A673 (cell line): ENCODE results near the gene DNAJB2. TPM values are rescaled to one million over a fixed set of nuclear protein-coding genes. Genes with fewer than 3 reads are reported as not detected.

Source experiments
- BruUV-seq: library from RNA; stranded (reverse); fragments of 400-500 nt; replicated peaks from 2 replicates; lab custom pipeline; 2021; lab: Mats Ljungman, UMichigan
- CTCF ChIA-PET: fragments of 300-600 bp; sonication (Branson Sonifier 250); formaldehyde crosslinking; loops from one replicate; lab custom pipeline; 2022; ENCODE audit warnings: antibody characterized with exemption; lab: Charles Lee
- POLR2A ChIA-PET: fragments of 300-600 bp; sonication (Branson Sonifier 250); formaldehyde crosslinking; loops from one replicate; lab custom pipeline; 2022; ENCODE audit warnings: antibody characterized with exemption; ENCODE audit not compliant: low non-redundant PET; lab: Charles Lee
- DNase-seq: peaks from one replicate; pipeline ENCODE4 v3.0.0-alpha.2; 2015; ENCODE audit warnings: low spot score
- H3K27ac ChIP-seq: fragments of 200-600 bp; sonication (generic); 2 replicates; pipeline ENCODE4 v1.5.1; 2016; ENCODE audit warnings: mixed run types, low read depth, mild to moderate bottlenecking, mixed read lengths, antibody characterized with exemption, low read length; ENCODE audit not compliant: poor library complexity, severe bottlenecking
- H3K27me3 ChIP-seq: fragments of 200-600 bp; sonication (generic); replicated peaks from 2 replicates; pipeline ENCODE4 v1.6.1; 2017; ENCODE audit warnings: mixed run types, low read depth, mild to moderate bottlenecking, mixed read lengths, antibody characterized with exemption, low read length; ENCODE audit not compliant: insufficient read depth, poor library complexity
- H3K36me3 ChIP-seq: fragments of 200-600 bp; sonication (generic); 2 replicates; pipeline ENCODE4 v1.6.1; 2016; ENCODE audit warnings: mixed run types, mild to moderate bottlenecking, mixed read lengths, antibody characterized with exemption, low read length; ENCODE audit not compliant: insufficient read depth, poor library complexity, severe bottlenecking
- H3K4me1 ChIP-seq: fragments of 200-600 bp; sonication (generic); 2 replicates; pipeline ENCODE4 v1.6.1; 2017; ENCODE audit warnings: mixed run types, mild to moderate bottlenecking, mixed read lengths, antibody characterized with exemption, low read length; ENCODE audit not compliant: insufficient read depth, poor library complexity, severe bottlenecking
- H3K4me3 ChIP-seq: fragments of 200-600 bp; sonication (generic); 2 replicates; pipeline ENCODE4 v1.5.1; 2016; ENCODE audit warnings: low read depth, mixed run types, mild to moderate bottlenecking, mixed read lengths, low read length; ENCODE audit not compliant: poor library complexity, severe bottlenecking
- H3K9me3 ChIP-seq: fragments of 200-600 bp; sonication (generic); 2 replicates; pipeline ENCODE4 v1.6.1; 2016; ENCODE audit warnings: mixed run types, low read depth, mild to moderate bottlenecking, mixed read lengths, antibody characterized with exemption, low read length; ENCODE audit not compliant: poor library complexity, severe bottlenecking
- EZH2 ChIP-seq: fragments of 200-600 bp; sonication (generic); IDR thresholded peaks from 2 replicates; pipeline ENCODE4 v1.6.1; 2017; ENCODE audit warnings: borderline replicate concordance, low read depth, mild to moderate bottlenecking, mixed read lengths, antibody characterized with exemption, low read length; ENCODE audit not compliant: poor library complexity, severe bottlenecking
- intact Hi-C: fragments of 100-400 bp; cut with micrococcal nuclease; formaldehyde crosslinking; loops from one replicate; pipeline ENCODE4 v1.10.0; 2022; ENCODE audit not compliant: unreplicated experiment
- total RNA-seq: library from RNA; stranded (reverse); gene quantifications from 2 replicates; pipeline ENCODE4 v1.2.3, GENCODE V29; 2021
- TF ChIP-seq, protein P1 (sequence below): fragments of 300-800, 200-600 bp; sonication (generic); conservative IDR thresholded peaks from 2 replicates; pipeline ENCODE4 v1.5.1; 2017; ENCODE audit warnings: low read depth, mild to moderate bottlenecking, antibody characterized with exemption, low read length, moderate library complexity, mixed read lengths

DNAJB2 gene
- total RNA-seq, 1 experiment from 2014 or later: 24.4 TPM

GRCh38 chr2:219299372-219299760 lies 20.2 kb downstream of the DNAJB2 start:
- no peak for TF ChIP-seq EZH2
- TF ChIP-seq, protein P1, sequence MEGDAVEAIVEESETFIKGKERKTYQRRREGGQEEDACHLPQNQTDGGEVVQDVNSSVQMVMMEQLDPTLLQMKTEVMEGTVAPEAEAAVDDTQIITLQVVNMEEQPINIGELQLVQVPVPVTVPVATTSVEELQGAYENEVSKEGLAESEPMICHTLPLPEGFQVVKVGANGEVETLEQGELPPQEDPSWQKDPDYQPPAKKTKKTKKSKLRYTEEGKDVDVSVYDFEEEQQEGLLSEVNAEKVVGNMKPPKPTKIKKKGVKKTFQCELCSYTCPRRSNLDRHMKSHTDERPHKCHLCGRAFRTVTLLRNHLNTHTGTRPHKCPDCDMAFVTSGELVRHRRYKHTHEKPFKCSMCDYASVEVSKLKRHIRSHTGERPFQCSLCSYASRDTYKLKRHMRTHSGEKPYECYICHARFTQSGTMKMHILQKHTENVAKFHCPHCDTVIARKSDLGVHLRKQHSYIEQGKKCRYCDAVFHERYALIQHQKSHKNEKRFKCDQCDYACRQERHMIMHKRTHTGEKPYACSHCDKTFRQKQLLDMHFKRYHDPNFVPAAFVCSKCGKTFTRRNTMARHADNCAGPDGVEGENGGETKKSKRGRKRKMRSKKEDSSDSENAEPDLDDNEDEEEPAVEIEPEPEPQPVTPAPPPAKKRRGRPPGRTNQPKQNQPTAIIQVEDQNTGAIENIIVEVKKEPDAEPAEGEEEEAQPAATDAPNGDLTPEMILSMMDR: no peak
- no TSS peak for BruUV-seq
- ChIA-PET POLR2A (no interaction called here), CTCF (no interaction called here)
- Histone ChIP-seq H3K27ac (no peak overlapping the region), H3K4me3 (no peak overlapping the region), H3K9me3 (no peaks in the 10 kb centered on the region), H3K36me3 (no peaks in the 10 kb centered on the region), H3K4me1 (no peaks in the 10 kb centered on the region), H3K27me3 (peaks cover 56% of the 10 kb centered on the region)
- intact Hi-C loops: loop anchor here (5.0 to 10.0 kb wide), 3 partner anchors 122 to 445 kb away; partner anchors contain the start of genes CNPPD1, RETREG2 and WNT6
- DNase-seq: no peak

GRCh38 chr2:219300022-219300421 lies 20.9 kb downstream of the DNAJB2 start:
- Histone ChIP-seq H3K36me3 (no peaks in the 10 kb centered on the region), H3K27ac (no peak overlapping the region), H3K4me3 (no peak overlapping the region), H3K4me1 (no peaks in the 10 kb centered on the region), H3K27me3 (peaks cover 63% of the 10 kb centered on the region), H3K9me3 (no peaks in the 10 kb centered on the region)
- intact Hi-C loops: no loop called here
- ChIA-PET POLR2A (no interaction called here), CTCF (no interaction called here)
- no peak for TF ChIP-seq EZH2
- TF ChIP-seq, protein P1: no peak
- BruUV-seq: no TSS peak
- no peak for DNase-seq

GRCh38 chr2:219302412-219302968 lies 23.3 kb downstream of the DNAJB2 start:
- BruUV-seq: no TSS peak
- ChIA-PET CTCF (no interaction called here), POLR2A (no interaction called here)
- intact Hi-C loops: no loop called here
- Histone ChIP-seq H3K4me3 (no peak overlapping the region), H3K27me3 (peaks cover 76% of the 10 kb centered on the region), H3K36me3 (no peaks in the 10 kb centered on the region), H3K9me3 (no peaks in the 10 kb centered on the region), H3K4me1 (no peaks in the 10 kb centered on the region), H3K27ac (no peak overlapping the region)
- TF ChIP-seq, protein P1: no peak
- TF ChIP-seq EZH2: no peak
- DNase-seq: no peak
